ENCODE data around the gene CPED1. TPM values are rescaled to one million over a fixed set of nuclear protein-coding genes. Genes with fewer than 3 reads are reported as not detected.

Gene CPED1
- total RNA-seq, 1 donor from 2014 or later: 34.6 TPM

- ATAC-seq: no peak
- no peak for DNase-seq (ENCODE audit: low spot score)
Measured at GRCh38 chr7:121012170-121012874, 23.8 kb downstream of the CPED1 start.

DNA sequence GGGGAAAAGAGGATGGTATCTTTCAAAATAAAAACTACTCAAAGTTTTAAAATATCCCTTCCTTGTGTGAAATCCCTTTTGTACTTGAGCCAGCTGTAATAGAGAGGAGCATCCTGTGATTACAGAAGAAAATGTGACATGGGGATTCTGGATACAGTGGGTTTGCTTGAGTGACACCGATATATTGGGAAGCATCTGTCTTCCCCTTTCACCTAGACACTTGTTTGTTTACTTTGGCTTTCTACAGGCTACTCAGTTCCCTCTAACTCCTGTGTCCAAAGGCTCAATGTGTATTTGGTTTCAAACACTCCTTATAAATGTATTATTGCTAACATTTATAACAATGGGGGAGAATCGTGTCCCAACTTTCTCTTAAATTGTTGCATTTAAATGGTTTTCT is 24.4 kb downstream of the CPED1 start:
- DNase-seq (ENCODE audit: low spot score) (no peak), ATAC-seq (peak; percentile 49)

GRCh38 chr7:121015560-121015959 is 27.0 kb downstream of the CPED1 start:
- no peak for DNase-seq (ENCODE audit: low spot score)
- ATAC-seq: no peak

- DNase-seq (ENCODE audit: low spot score) (no peak), ATAC-seq (no peak)
Measured at GRCh38 chr7:121016966-121017365, 28.5 kb downstream of the CPED1 start.

GRCh38 chr7:121017586-121017985 is 29.1 kb downstream of the CPED1 start:
- no peak for ATAC-seq
- no peak for DNase-seq (ENCODE audit: low spot score)

- ATAC-seq: no peak
- no peak for DNase-seq (ENCODE audit: low spot score)
Measured at GRCh38 chr7:121019018-121019417, 30.5 kb downstream of the CPED1 start.

DNA sequence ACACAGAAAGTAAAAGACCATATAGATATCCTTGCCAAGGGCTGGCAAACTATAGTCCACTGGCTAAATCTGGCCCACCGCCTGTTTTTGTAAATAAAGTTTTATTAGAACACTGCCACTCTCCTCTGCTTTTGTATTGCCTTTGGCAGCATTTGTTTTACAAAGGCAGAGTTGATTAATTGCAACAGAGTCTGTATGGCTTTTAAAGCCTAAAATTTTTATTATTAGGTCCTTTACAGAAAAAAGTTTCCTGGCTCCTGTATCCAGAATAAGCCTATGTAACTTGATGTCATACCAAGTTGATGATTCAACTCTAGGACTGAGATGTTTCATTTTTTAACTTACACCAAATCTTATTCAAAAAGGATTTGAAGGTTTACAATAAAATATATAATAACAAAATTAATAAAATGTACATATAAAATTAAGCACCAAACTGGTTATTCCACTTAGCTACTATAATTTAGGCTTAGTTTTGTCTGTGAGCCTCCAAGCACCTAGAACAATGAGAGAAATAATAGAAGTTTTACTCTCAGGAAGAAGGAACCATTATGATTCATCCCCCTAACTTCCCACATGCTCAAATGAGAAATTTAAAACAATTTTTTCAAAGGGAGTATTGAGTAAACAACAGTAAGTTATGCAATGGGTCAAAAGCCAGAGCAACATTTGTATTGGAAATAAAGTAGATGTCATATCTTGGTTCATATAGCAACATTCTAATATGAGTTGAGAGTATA is 31.9 kb downstream of the CPED1 start:
- ATAC-seq: peak; percentile 41
- no peak for DNase-seq (ENCODE audit: low spot score)

DNA sequence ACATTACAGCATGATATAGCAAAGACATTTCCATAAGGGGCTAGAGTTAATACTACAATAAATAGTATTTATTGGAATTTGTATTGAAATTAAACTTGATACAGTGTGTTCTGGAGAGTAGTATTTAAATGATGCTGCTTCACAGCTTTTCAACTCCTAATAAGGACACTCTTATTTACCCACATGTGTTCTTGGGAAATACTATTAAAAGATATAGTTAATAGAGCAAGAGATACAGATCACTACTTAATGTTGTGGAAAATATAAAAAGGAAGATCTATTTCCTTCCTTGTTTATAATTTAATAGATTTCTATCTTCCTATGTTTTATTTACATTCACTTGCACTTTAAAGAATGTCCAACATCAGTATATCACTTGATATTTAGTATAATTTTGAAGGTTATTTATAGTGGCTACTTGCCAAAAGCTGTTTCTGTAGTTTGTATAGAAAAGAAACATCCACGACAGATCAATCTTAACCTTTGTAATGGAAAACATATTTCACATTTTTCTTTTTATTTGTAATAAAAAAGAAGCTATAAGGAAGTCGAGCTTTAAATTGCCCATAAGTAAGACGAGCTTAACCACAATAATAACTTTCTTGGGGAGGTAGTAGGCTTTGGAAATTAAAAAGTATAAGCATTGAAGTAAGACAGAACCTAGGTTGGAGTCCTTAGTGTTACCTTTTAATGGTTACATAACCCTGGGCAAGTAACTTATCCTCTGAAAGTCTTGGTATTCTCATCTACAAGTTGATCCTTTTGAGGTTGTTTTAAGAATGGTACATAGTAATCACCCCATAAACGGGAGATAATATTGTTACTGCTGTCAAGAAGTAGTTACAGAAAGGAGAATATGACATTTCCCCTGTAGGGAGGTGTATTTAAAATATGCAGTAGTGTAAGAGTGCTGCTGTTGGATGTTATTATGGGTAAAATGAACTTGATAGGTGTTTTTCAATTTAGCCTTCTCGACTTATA is 32.8 kb downstream of the CPED1 start:
- no peak for DNase-seq (ENCODE audit: low spot score)
- peak; percentile 10 for ATAC-seq

DNA sequence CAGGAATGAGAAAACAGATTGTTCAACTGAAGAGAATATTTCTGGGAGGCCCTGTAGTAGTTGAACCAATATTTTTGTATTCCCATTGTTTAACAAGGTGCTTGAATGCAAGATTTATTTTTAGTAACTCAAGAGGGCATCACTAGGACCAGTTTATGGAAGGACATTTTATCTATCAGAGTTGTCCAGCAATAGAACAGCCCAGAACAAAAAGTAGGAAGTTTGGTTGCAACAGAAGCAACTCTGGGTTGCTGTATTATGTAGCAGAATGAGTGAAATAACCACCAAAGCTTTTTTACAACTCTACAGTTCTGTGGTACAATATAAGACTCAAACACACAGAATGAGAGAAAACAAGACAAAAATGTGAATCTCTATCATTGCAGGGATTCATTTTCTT is 34.7 kb downstream of the CPED1 start:
- DNase-seq (ENCODE audit: low spot score): no peak
- ATAC-seq: peak; percentile 49

- ATAC-seq: peak; percentile 79
- no peak for DNase-seq (ENCODE audit: low spot score)
Measured at GRCh38 chr7:121023683-121024511, 35.4 kb downstream of the CPED1 start.

DNA sequence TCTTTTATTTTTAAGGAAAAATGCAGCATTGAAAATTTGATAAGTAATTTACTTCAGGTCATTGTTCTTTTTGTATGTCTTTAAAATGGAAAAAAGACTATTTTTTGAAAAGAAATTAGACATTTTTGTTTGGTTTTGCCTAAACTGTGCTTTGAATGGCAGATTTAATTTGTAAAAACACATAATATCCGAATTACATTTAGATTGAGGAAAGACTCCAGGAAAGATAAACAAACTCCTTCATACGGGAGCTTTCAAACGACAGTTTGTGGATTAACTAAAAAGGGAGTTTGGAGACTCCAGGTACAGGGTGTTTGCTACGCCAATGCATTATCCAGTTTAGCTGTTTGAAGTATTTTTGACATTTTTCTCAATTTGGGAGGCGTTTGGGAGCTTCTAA is 36.1 kb downstream of the CPED1 start:
- no peak for ATAC-seq

DNA sequence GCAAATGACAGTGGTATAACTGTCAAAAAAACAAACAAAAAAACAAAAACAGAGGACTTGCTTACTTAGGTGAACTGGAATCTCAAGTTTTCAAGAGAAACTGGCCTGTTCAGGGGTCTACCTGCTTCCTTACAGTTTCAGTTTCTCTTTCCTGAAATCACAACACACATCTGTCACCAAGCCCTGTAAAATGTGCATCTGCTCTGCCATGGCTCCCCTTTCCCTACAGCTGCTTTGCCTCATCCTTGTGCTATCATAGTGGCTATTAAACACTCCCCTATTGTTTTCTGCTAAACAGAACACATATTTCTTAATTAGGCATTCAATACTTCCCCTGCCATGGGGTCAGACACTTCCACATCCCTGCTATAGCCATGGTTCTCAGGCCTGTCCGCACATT is 37.6 kb downstream of the CPED1 start:
- no peak for DNase-seq (ENCODE audit: low spot score)
- no peak for ATAC-seq

More for the DNA sequence above, 36.1 kb downstream of the CPED1 start:
- DNase-seq (ENCODE audit: low spot score): no peak

- DNase-seq (ENCODE audit: low spot score) (no peak), ATAC-seq (no peak)
Measured at GRCh38 chr7:121026577-121027111, 38.1 kb downstream of the CPED1 start.

DNA sequence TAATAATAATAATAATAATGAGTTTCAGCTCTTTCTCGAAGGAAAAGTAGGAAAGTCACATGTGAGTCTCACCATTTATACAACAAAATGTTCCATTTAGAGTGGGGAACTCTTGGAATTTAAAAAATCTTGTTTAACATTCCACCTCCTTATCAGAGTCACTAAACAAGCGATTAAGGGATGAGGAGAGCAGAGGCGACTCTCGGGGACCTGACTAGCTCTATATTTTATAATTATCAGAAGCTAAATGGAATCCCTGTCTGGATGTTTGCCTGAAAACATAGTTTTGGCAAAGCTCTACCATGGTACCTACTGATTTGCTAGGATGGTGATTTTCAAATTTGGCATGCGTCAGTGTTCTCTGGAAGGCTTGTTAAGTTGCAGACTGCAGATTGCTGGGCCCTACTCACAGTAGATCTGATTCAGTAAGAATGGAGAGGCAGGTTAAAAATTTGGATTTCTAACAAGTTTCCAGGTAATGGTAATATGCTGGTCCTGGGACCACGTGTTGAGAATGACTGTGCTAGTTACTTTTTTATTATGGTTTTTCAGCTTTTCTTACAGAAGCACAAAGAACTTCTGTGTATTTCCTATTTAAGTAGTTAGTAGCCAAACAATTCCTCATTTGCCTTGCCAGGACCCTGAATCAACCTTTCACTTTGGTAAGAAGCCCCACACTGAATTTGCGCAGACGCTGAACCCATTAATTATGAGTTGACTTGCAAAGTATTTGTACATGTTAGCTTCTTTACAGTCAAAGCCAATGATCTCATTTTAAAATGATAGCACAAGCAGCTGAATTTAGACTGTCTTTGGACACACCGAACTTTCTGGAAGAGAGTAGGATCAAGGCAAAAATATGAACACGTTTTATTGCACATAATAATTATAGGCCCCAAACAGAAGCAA is 39.5 kb downstream of the CPED1 start:
- DNase-seq (ENCODE audit: low spot score) (no peak), ATAC-seq (no peak)

DNA sequence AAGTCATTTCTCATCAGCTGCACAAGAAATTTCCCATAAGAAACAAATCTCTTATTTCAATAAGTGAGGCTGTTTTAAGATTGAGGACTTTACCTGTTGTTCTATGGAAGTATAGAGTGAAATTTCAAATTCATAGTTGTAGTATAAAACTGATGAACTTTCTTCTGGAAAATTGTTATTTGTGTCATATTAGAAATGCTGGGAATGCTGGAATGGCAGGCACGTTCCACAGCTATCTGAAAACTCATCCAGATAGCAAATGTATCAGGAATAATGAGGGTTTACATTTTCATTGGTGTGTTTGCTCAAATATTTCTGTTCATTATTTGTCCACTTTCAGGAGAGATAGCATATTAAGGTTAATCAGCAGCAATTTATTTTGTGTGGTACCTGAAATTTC is 40.8 kb downstream of the CPED1 start:
- ATAC-seq: no peak

DNA sequence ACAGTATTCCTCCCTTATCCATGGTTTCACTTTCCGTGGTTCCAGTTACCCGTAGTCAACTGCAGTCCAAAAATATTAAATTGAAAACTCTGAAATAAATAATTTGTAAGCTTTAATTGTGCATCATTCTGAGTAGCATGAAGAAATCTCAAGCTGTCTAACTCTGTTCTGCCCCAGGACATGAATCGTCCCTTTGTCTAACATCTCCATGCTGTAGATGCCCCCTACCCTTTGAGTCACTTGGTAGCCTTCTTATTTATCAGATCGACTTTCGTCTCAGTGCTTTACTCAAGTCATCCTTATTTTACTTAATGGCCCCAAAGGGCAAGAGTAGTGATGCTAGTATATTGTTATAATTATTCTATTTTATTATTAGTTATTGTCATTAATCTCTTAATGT is 41.8 kb downstream of the CPED1 start:
- no peak for DNase-seq (ENCODE audit: low spot score)
- ATAC-seq: no peak

More for the DNA sequence above, 40.8 kb downstream of the CPED1 start:
- DNase-seq (ENCODE audit: low spot score): no peak

DNA sequence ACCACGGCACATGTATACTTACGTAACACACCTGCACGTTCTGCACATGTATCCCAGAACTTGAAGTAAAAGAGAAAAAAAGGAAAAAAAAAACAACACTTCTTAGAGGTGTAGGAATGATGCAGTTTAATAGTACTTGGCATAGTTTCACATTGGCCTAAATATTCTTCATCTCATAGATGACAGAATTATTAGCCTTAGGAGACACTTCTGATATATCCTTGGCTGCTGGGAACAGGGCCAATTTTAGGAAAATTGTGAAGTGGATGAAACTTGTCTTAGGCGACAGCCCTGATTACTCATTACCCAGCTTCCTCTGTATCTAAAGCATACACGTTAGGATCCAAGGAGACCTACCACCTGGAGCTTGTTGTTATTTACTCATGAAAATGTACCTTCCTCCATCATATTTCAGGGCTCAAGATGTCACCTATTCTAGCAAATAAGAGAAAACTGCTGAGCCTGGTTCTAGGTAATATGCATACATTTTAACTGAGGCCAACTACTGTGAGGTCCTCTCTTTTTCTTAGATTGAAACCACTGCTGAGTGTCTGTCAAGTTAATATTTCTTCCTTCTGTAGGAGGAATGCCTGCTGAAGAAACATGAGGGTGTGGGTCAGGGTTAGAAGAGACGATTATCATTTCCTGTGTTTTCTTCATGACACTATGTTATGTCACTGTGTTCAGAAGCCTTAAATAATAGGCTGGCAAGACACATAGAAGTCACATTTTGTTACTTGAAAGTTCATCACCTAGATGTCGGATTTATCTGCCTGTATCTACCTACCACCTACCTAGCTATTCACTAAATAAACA is 44.3 kb downstream of the CPED1 start:
- ATAC-seq (no peak), DNase-seq (ENCODE audit: low spot score) (no peak)

DNA sequence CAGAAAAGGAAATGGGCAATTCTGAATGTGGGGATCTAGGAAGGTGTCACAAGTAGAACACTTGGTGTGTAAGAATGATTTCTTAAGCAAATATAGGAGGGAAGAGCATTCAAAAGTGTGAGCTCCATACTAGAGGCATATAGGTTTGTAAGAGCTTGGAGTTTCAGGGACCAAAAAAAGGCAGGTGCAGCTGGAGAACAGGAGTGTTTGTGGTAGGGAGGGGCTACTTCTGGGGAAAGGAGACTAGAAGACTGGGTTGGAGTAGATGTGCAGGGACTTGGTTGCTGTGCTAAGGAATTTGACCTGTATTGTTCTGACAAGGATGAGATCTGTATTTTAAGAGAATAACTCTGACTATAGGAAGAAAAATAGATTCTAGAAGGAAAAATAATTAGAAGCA is 46.4 kb downstream of the CPED1 start:
- no peak for DNase-seq (ENCODE audit: low spot score)
- no peak for ATAC-seq

Data from left lobe of liver (tissue), 2 donors.